IMR-90 (cell line): ENCODE measurements around the gene HDAC3. TPM values are rescaled to one million over a fixed set of nuclear protein-coding genes. Genes with fewer than 3 reads are reported as not detected.
A peak's percentile ranks its signal among the peaks of the same experiment; 100 is the strongest.

Source experiments
- ATAC-seq: fragments of 200-7000 bp; cut with Tn5 transposase; 2 replicates; pipeline ENCODE4 v1.9.1; 2020; ENCODE audit warnings: low read depth, mild to moderate bottlenecking, moderate library complexity
- BruUV-seq: library from RNA; stranded (reverse); fragments of 400-500 nt; replicated peaks from 2 replicates; lab custom pipeline; 2021; lab: Mats Ljungman, UMichigan
- CTCF ChIA-PET: fragments of 300-600 bp; formaldehyde crosslinking; extraction: SDS; loops from one replicate; lab custom pipeline; 2021; ENCODE audit warnings: antibody characterized with exemption; lab: Yijun Ruan, JAX
- POLR2A ChIA-PET: fragments of 300-600 bp; sonication (Branson Sonifier 250); formaldehyde crosslinking; loops from one replicate; lab custom pipeline; 2022; ENCODE audit warnings: antibody characterized with exemption; ENCODE audit not compliant: unreplicated experiment; lab: Charles Lee
- DNase-seq: peaks from one replicate; pipeline ENCODE4 v3.0.0; 2013
- H2AFZ ChIP-seq: replicated peaks from 2 replicates; pipeline ENCODE3; 2013; ENCODE audit warnings: low read length, mild to moderate bottlenecking; ENCODE audit not compliant: poor library complexity
- H2AK5ac ChIP-seq: 2 replicates; pipeline ENCODE4 v1.6.1; 2013; ENCODE audit warnings: low read depth, low read length, inconsistent platforms
- H2AK9ac ChIP-seq: replicated peaks from 2 replicates; pipeline ENCODE3; 2013; ENCODE audit warnings: mild to moderate bottlenecking, low read depth, low read length, moderate library complexity; ENCODE audit not compliant: poor library complexity
- H2BK120ac ChIP-seq: 2 replicates; pipeline ENCODE4 v1.6.1; 2013; ENCODE audit warnings: low read depth, low read length, inconsistent platforms
- H2BK15ac ChIP-seq: 3 replicates; pipeline ENCODE4 v1.6.1; 2013; ENCODE audit warnings: low read depth, low read length, inconsistent platforms
- H2BK20ac ChIP-seq: 2 replicates; pipeline ENCODE4 v1.6.1; 2013; ENCODE audit warnings: low read depth, mild to moderate bottlenecking, inconsistent platforms, low read length, moderate library complexity
- H2BK5ac ChIP-seq: 2 replicates; pipeline ENCODE4 v1.6.1; 2013; ENCODE audit warnings: mild to moderate bottlenecking, low read depth, low read length, inconsistent platforms; ENCODE audit not compliant: poor library complexity, severe bottlenecking
- H3K14ac ChIP-seq: replicated peaks from 2 replicates; pipeline ENCODE4 v1.6.1; 2013; ENCODE audit warnings: low read depth, low read length, inconsistent platforms
- H3K18ac ChIP-seq: 2 replicates; pipeline ENCODE4 v1.6.1; 2013; ENCODE audit warnings: low read depth, low read length, control low read depth
- H3K23ac ChIP-seq: 2 replicates; pipeline ENCODE4 v1.6.1; 2013; ENCODE audit warnings: low read depth, low read length, inconsistent platforms
- H3K27ac ChIP-seq: 2 replicates; pipeline ENCODE4 v1.5.1; 2013; ENCODE audit warnings: mild to moderate bottlenecking, control low read depth, low read length; ENCODE audit not compliant: insufficient read depth
- H3K27me3 ChIP-seq: 2 replicates; pipeline ENCODE4 v1.6.1; 2013; ENCODE audit warnings: low read length; ENCODE audit not compliant: control insufficient read depth, insufficient read depth
- H3K36me3 ChIP-seq: 2 replicates; pipeline ENCODE4 v1.6.1; 2013; ENCODE audit warnings: low read length, mixed read lengths; ENCODE audit not compliant: control insufficient read depth, insufficient read depth
- H3K4ac ChIP-seq: 2 replicates; pipeline ENCODE4 v1.6.1; 2013; ENCODE audit warnings: low read depth, low read length, inconsistent platforms
- H3K4me1 ChIP-seq: 2 replicates; pipeline ENCODE4 v1.6.1; 2013; ENCODE audit warnings: low read length, mixed read lengths; ENCODE audit not compliant: control insufficient read depth, insufficient read depth
- H3K4me2 ChIP-seq: 2 replicates; pipeline ENCODE4 v1.6.1; 2013; ENCODE audit warnings: low read depth, mild to moderate bottlenecking, control low read depth, low read length, moderate library complexity
- H3K4me3 ChIP-seq: 2 replicates; pipeline ENCODE4 v1.5.1; 2013; ENCODE audit warnings: low read depth, mild to moderate bottlenecking, control low read depth, low read length, moderate library complexity; ENCODE audit not compliant: insufficient read depth
- H3K56ac ChIP-seq: 2 replicates; pipeline ENCODE4 v1.6.1; 2013; ENCODE audit warnings: low read length, inconsistent platforms; ENCODE audit not compliant: insufficient read depth; ENCODE audit errors: extremely low read depth
- H3K79me1 ChIP-seq, 2 experiments: 2 replicates each; pipeline ENCODE4 v1.6.1; 2013; ENCODE audit warnings: low read length in 2 of 2, inconsistent platforms in 1 of 2, low read depth in 1 of 2
- H3K9ac ChIP-seq: 2 replicates; pipeline ENCODE4 v1.6.1; 2013; ENCODE audit warnings: low read depth, low read length, control low read depth
- H3K9me1 ChIP-seq: 2 replicates; pipeline ENCODE4 v1.6.1; 2013; ENCODE audit warnings: low read length, inconsistent platforms; ENCODE audit not compliant: insufficient read depth
- H3K9me3 ChIP-seq: 2 replicates; pipeline ENCODE4 v1.6.1; 2013; ENCODE audit warnings: low read length; ENCODE audit not compliant: control insufficient read depth, insufficient read depth
- H4K20me1 ChIP-seq: 2 replicates; pipeline ENCODE4 v1.6.1; 2013; ENCODE audit warnings: low read length, inconsistent platforms; ENCODE audit not compliant: insufficient read depth
- H4K5ac ChIP-seq: 2 replicates; pipeline ENCODE4 v1.6.1; 2013; ENCODE audit warnings: mild to moderate bottlenecking, low read depth, low read length, control low read depth
- H4K8ac ChIP-seq, 2 experiments: 2 replicates each; pipeline ENCODE4 v1.6.1; 2013; ENCODE audit warnings: low read depth in 2 of 2, low read length in 2 of 2, control low read depth in 1 of 2, inconsistent platforms in 1 of 2
- H4K91ac ChIP-seq: 2 replicates; pipeline ENCODE4 v1.6.1; 2013; ENCODE audit warnings: low read depth, low read length, inconsistent platforms; ENCODE audit not compliant: insufficient read depth
- BHLHE40 ChIP-seq: fragments of 150-350 bp; IDR thresholded peaks from 2 replicates; pipeline ENCODE4 v1.6.1; 2016; ENCODE audit warnings: mild to moderate bottlenecking, low read depth, low read length
- MAZ ChIP-seq: IDR thresholded peaks from 2 replicates; pipeline ENCODE4 v1.6.1; 2012; ENCODE audit warnings: low read depth, mild to moderate bottlenecking, low read length, improper control_type of control experiment, moderate library complexity, borderline replicate concordance
- RCOR1 ChIP-seq: IDR thresholded peaks from 2 replicates; pipeline ENCODE4 v1.6.1; 2012; ENCODE audit warnings: mild to moderate bottlenecking, low read length, improper control_type of control experiment; ENCODE audit not compliant: insufficient replicate concordance
- WGBS, 2 experiments: methylation state at CpG; one replicate each; pipeline versions ENCODE4 v1.1.5 to v1.1.7; 2013; ENCODE audit warnings: missing lambda C conversion rate in 2 of 2; ENCODE audit not compliant: insufficient read length in 1 of 2; ENCODE audit errors: extremely low coverage in 2 of 2; 5-methylcytosine and 5-hydroxymethylcytosine counted together
- dilution Hi-C: fragments of 300-500 bp; cut with HindIII; formaldehyde crosslinking; loops from one replicate; pipeline ENCODE4 v1.14.3; 2018; ENCODE audit warnings: low sequenced_read_pairs; ENCODE audit not compliant: unreplicated experiment
- in situ Hi-C: fragments of 300-500 bp; cut with MboI; formaldehyde crosslinking; loops from 3 replicates; pipeline ENCODE4 v1.14.3; 2019; ENCODE audit warnings: low sequenced_read_pairs, inconsistent platforms, mixed read lengths
- intact Hi-C: fragments of 100-400 bp; cut with micrococcal nuclease; formaldehyde crosslinking; loops from 2 replicates; pipeline ENCODE4 v1.10.0; 2022
- polyA plus RNA-seq, 3 experiments: library from polyadenylated mRNA; depleted of rRNA; stranded (reverse); fragments of >200 nt; gene quantifications; 2 replicates each; pipeline ENCODE4 v1.2.3, GENCODE V29; 2012; ENCODE audit warnings: low replicate concordance in 1 of 3
- total RNA-seq: library from RNA; depleted of rRNA; stranded (reverse); fragments of >200 nt; gene quantifications from 2 replicates; pipeline ENCODE4 v1.2.3, GENCODE V29; 2012
- TF ChIP-seq, protein P1 (sequence below): conservative IDR thresholded peaks from 2 replicates; pipeline ENCODE4 v1.5.1; 2012; ENCODE audit warnings: mild to moderate bottlenecking, low read depth, low read length, improper control_type of control experiment

Gene HDAC3
- total and polyA plus RNA-seq, 2 of the 4 experiments (the other 2 are of a cell fraction) = 84.2 to 89.7 TPM

DNA sequence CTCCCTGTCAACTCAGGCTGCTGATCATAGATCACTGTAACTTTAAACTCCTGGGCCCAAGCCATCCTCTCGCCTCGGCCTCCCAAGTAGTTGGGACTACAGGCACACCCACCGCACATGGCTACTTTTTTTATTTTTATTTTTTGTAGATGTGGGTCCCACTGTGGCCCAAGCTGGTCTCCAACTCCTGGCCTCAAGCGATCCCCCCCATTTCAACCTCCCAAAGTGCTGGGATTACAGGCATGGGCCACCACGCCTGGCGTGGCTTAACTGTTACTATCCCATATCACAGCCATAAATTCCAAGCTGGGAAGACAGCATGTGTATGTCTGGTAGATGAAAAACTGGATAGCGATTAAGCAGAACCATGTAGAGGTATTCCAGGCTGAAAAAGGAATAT lies 1.0 kb downstream of the HDAC3 start:
- Histone ChIP-seq H2AK5ac (no peak overlapping the region), H3K4me3 (peak overlapping the region; percentile 97), H3K9ac (peak overlapping the region; percentile 97), H4K20me1 (peaks cover 27% of the 10 kb centered on the region), H2BK120ac (no peak overlapping the region), H2BK20ac (no peak overlapping the region), H3K4me2 (peak overlapping the region; percentile 100), H3K23ac (peak overlapping the region; percentile 95), H4K8ac (no peak overlapping the region), H3K9me3 (no peaks in the 10 kb centered on the region), H3K56ac (no peak overlapping the region), H3K4ac (0 out of 2 replicates have a peak overlapping the region, but pooled peaks have one; percentile 75), H2BK5ac (no peak overlapping the region), H4K91ac (no peak overlapping the region), H2BK15ac (no peak overlapping the region), H4K5ac (no peak overlapping the region), H3K27me3 (no peaks in the 10 kb centered on the region), H2AFZ (no peak overlapping the region), H3K79me1 (peaks cover 30 to 47% of the 10 kb centered on the region in 2 experiments), H2AK9ac (peak overlapping the region; percentile 89), H3K27ac (no peak overlapping the region), H3K18ac (no peak overlapping the region), H3K9me1 (peaks cover 28% of the 10 kb centered on the region), H3K14ac (peak overlapping the region; percentile 65; the same call in 1 of the 2 replicates), H3K4me1 (peaks cover 12% of the 10 kb centered on the region), H3K36me3 (peaks cover 8% of the 10 kb centered on the region)
- TF ChIP-seq RCOR1 (no peak), BHLHE40 (no peak), MAZ (no peak)
- TF ChIP-seq, protein P1, sequence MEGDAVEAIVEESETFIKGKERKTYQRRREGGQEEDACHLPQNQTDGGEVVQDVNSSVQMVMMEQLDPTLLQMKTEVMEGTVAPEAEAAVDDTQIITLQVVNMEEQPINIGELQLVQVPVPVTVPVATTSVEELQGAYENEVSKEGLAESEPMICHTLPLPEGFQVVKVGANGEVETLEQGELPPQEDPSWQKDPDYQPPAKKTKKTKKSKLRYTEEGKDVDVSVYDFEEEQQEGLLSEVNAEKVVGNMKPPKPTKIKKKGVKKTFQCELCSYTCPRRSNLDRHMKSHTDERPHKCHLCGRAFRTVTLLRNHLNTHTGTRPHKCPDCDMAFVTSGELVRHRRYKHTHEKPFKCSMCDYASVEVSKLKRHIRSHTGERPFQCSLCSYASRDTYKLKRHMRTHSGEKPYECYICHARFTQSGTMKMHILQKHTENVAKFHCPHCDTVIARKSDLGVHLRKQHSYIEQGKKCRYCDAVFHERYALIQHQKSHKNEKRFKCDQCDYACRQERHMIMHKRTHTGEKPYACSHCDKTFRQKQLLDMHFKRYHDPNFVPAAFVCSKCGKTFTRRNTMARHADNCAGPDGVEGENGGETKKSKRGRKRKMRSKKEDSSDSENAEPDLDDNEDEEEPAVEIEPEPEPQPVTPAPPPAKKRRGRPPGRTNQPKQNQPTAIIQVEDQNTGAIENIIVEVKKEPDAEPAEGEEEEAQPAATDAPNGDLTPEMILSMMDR = no peak
- ATAC-seq (no peak), DNase-seq (no peak)
- ChIA-PET CTCF (interaction anchor here (2.8 kb wide), 2 partner anchors 16 to 43 kb away, joined by 13 to 17 read pairs; partner anchors contain the start of gene DIAPH1), POLR2A (no interaction called here)
- dilution Hi-C loops (no loop called here), intact Hi-C loops (loop anchor here (2.0 kb wide), 1 partner anchor 43 kb away; no protein-coding TSS in a partner anchor), in situ Hi-C loops (no loop called here)
- WGBS, 2 experiments = no CpG with 5 or more reads among the region's 7 CpGs
- no TSS peak for BruUV-seq
